Upper lobe of left lung (tissue), 6 donors: ENCODE measurements around the gene ZNF892. TPM values are rescaled to one million over a fixed set of nuclear protein-coding genes. Genes with fewer than 3 reads are reported as not detected.

ENCODE experiments used
- ATAC-seq, 2 donors: fragments of 200-7000 bp; cut with Tn5 transposase; one replicate each; pipeline ENCODE4 v1.9.1; 2022; ENCODE audit warnings: mild to moderate bottlenecking in 2 of 2, moderate library complexity in 2 of 2; ENCODE audit not compliant: low FRiP score in 2 of 2
- DNase-seq, 2 donors: peaks; one replicate each; pipeline ENCODE4 v3.0.0-alpha.2; 2019 to 2020
- H3K27ac ChIP-seq, 4 donors: fragments of 200-600 bp; sonication (generic); one replicate each; pipeline ENCODE4 v1.5.1; 2016 to 2019
- H3K27me3 ChIP-seq, 4 donors: fragments of 200-600 bp; sonication (generic); one replicate each; pipeline ENCODE4 v1.5.1; 2017 to 2019
- H3K36me3 ChIP-seq, 4 donors: fragments of 200-600 bp; sonication (generic); one replicate each; pipeline ENCODE4 v1.5.1; 2016 to 2019
- H3K4me1 ChIP-seq, 4 donors: fragments of 200-600 bp; sonication (generic); one replicate each; pipeline ENCODE4 v1.5.1; 2018 to 2019
- H3K4me3 ChIP-seq, 4 donors: fragments of 200-600 bp; sonication (generic); one replicate each; pipeline ENCODE4 v1.5.1; 2017 to 2019; ENCODE audit warnings: mild to moderate bottlenecking in 2 of 4, moderate library complexity in 1 of 4
- H3K9me3 ChIP-seq, 4 donors: fragments of 200-600 bp; sonication (generic); one replicate each; pipeline ENCODE4 v1.5.1; 2018 to 2019
- CTCF ChIP-seq, 6 experiments: fragments of 450-650 bp in 4 of 6; fragments of 200-600 bp in 2 of 6; sonication (generic) in 2 of 6; IDR thresholded peaks; one replicate each; pipeline ENCODE4 v1.5.1; 2016 to 2019; ENCODE audit warnings: antibody characterized with exemption in 6 of 6
- EP300 ChIP-seq, 4 donors: sonication (generic); formaldehyde crosslinking; IDR thresholded peaks; one replicate each; pipeline ENCODE4 v1.5.1; 2017; ENCODE audit warnings: antibody characterized with exemption in 4 of 4, control low read depth in 2 of 4
- POLR2A ChIP-seq, 4 donors: fragments of 450-650 bp; IDR thresholded peaks; one replicate each; pipeline ENCODE4 v1.5.1; 2016 to 2017; ENCODE audit warnings: antibody characterized with exemption in 4 of 4, mild to moderate bottlenecking in 2 of 4
- POLR2AphosphoS5 ChIP-seq, 2 donors: sonication (generic); formaldehyde crosslinking; IDR thresholded peaks; one replicate each; pipeline ENCODE4 v1.5.1; 2017; ENCODE audit warnings: antibody characterized with exemption in 2 of 2
- WGBS, 2 donors: methylation state at CpG; one replicate each; pipeline ENCODE4 v1.1.5; 2017 to 2018; 5-methylcytosine and 5-hydroxymethylcytosine counted together
- total RNA-seq, 6 donors: library from RNA; depleted of rRNA in 4 of 6; stranded (reverse); fragments of >200 nt in 4 of 6; gene quantifications; one replicate each; pipeline versions ENCODE4 v1.1.0 to v1.2.1, GENCODE V29; 2016 to 2021
- donor health status: DM: no; HTN: no; CAD: no; lungs with moderate emphysema.
- donor health status: DM: no; HTN: yes; CAD: no; lungs with severe emphysema.

The ZNF892 gene
- 10 to 100 TPM in 2 of 6 donors, 1 to 10 TPM in 4; 2.4 to 13.6 (median 4.4) TPM for total RNA-seq

DNA sequence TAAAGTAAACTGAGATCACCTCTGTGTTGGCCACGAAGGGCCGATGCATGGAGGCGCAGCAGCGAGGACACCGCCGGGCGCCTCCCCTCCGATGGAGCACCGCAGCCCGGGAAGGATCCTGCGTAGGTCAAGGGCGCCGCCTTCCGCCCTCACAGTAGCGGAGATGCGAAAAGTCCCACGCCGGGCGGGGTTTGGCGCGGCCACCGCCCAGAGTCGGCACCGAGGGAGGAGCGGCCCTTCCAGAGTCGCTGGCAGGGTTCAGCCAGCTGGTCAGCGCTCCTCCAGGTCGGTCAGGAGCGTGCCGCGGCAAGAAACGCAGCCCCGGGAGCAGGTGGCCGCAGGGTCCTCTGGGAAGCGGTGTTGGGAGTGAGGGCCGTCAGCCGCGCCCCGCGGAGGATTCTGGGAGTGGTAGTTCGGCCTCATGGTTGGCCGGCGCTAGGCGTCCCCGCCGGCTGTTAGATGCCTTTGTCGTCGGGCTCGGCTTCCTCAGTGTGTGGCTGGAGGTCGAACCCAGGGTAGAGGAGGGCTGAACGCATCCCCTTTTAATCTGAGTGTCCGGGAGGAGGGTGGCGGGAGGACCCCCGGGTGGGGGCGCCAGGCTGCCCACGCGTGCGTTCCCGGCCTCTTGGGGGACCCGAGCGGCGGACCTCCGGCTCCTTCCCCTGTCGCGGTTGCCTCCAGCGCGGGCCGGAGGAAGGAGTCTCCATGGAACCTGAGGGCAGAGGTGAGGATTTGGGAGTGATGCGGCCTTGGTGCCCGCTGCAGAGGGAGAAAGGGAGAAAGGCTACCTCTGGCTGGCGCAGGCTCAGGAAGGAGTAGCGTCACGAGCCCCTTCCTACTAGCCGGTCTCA lies at the start of gene ZNF892:
Gene ZNF892 (plus strand): TSS at position 411 of the 851 bp plus-strand sequence. CDS start 295 bp downstream, at position 706.
- 2% methylated on average over 62 of the region's 74 CpGs; no CpG with 5 or more reads in 1 of the 2 donors for WGBS, 2 donors
- TF ChIP-seq EP300 (IDR thresholded peaks at IDR 0.05) (no peak), CTCF (IDR thresholded peaks at IDR 0.05) (peak in 3 of 6 experiments; percentile 29 to 76 (median 38)), POLR2A (IDR thresholded peaks at IDR 0.05) (peak in 1 of 4 donors; percentile 73), POLR2AphosphoS5 (IDR thresholded peaks at IDR 0.05) (peak; percentile 49 to 82)
- H3K4me1 ChIP-seq: peaks cover 7 to 18% (median 15%) of the 10 kb centered on the region in 4 donors
- peak; percentile 92 to 96 for DNase-seq
- H3K27me3 ChIP-seq: no peaks in the 10 kb centered on the region
- H3K4me3 ChIP-seq: peak within 1 kb of the TSS; percentile 40 to 95 (median 75)
- peak within 1 kb of the TSS; percentile 85 to 92 (median 89) for H3K27ac ChIP-seq
- peak; percentile 98 to 99 for ATAC-seq
- peaks cover 2 to 23% (median 13%) of the 10 kb centered on the region in 4 donors for H3K36me3 ChIP-seq
- peaks cover 9 to 21% (median 15%) of the 10 kb centered on the region in 4 donors for H3K9me3 ChIP-seq

DNA sequence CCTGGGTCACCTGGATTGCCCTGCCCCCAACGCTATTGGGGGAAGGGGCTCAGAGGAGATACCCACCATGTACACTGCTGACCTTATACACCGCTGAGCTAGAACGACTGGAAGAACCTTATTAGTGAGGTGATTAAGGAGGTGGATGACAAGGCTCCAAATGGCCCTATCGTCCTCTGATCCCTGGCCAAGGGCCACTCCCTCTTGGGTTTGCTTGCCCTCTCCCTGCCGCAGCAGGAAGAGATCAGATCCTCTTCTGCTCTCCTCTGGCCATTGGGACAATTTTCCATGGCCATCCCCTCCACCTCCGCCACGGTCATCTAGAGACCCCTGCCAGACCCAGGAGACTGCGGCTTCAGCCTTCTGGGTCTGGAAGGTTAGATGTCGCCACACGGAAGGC lies 48.9 kb upstream of the ZNF892 start:
- peak overlapping the region; percentile 54 to 87 (median 64) for H3K4me3 ChIP-seq
- peaks cover 0 to 16% (median 5%) of the 10 kb centered on the region in 4 donors for H3K9me3 ChIP-seq
- DNase-seq: no peak
- no peak for ATAC-seq
- WGBS, 2 donors: 57 to 71% methylated on average over 7 to 10 of the region's 10 CpGs
- no peak for TF ChIP-seq POLR2AphosphoS5 (IDR thresholded peaks at IDR 0.05)
- no peak for TF ChIP-seq POLR2A (IDR thresholded peaks at IDR 0.05)
- TF ChIP-seq CTCF (IDR thresholded peaks at IDR 0.05): no peak
- TF ChIP-seq EP300 (IDR thresholded peaks at IDR 0.05): no peak
- H3K27me3 ChIP-seq: no peaks in the 10 kb centered on the region
- peaks cover 0 to 22% (median 16%) of the 10 kb centered on the region in 4 donors for H3K36me3 ChIP-seq
- H3K27ac ChIP-seq: no peak overlapping the region
- peaks cover 6 to 20% (median 10%) of the 10 kb centered on the region in 4 donors for H3K4me1 ChIP-seq

DNA sequence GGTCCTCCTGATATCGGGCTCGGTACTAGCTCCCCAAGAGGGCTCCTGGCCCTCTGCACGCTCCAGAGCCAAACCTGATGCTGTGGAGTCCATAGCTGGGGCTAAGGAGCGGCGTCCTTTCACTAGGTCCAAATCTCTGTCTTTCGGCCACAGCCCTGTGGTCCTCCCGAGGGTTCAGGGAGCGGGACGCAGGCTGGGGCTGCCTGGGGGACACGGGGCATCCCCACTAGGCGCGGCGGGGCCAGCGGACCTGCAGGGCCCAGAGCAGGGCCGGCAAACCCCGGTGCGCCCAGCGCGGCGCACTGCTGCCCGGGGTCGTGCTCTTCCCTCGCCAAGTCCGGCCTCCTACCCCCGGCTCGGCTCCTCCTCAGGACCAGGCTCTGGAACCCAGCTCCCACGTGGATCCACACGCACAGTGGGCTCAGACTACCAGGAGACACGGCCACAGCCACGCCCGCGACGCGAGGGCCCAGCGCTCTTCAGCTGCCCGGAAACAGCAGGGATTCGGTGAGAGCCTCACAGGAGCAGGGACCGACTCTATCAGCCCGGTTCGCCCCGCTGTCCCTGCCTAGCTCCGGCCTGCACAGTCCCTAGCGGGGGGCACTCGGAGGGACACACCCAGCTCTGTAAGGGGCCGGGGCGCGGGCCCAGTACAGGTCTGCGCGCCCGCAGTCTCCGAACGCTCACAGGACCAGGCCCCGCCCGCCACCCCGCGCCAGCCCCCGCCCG lies 48.3 kb upstream of the ZNF892 start:
- ATAC-seq (peak; percentile 69 to 76), DNase-seq (peak; percentile 40 to 90)
- 16 to 20% methylated on average over 1 to 5 of the region's 58 CpGs for WGBS, 2 donors
- Histone ChIP-seq H3K4me1 (peaks cover 6 to 24% (median 10%) of the 10 kb centered on the region in 4 donors), H3K27me3 (no peaks in the 10 kb centered on the region), H3K27ac (peak overlapping the region; percentile 73 to 87 (median 78)), H3K36me3 (peaks cover 0 to 20% (median 12%) of the 10 kb centered on the region in 4 donors), H3K4me3 (peak overlapping the region; percentile 54 to 87 (median 64)), H3K9me3 (peaks cover 0 to 10% (median 5%) of the 10 kb centered on the region in 4 donors)
- no peak for TF ChIP-seq CTCF (IDR thresholded peaks at IDR 0.05)

DNA sequence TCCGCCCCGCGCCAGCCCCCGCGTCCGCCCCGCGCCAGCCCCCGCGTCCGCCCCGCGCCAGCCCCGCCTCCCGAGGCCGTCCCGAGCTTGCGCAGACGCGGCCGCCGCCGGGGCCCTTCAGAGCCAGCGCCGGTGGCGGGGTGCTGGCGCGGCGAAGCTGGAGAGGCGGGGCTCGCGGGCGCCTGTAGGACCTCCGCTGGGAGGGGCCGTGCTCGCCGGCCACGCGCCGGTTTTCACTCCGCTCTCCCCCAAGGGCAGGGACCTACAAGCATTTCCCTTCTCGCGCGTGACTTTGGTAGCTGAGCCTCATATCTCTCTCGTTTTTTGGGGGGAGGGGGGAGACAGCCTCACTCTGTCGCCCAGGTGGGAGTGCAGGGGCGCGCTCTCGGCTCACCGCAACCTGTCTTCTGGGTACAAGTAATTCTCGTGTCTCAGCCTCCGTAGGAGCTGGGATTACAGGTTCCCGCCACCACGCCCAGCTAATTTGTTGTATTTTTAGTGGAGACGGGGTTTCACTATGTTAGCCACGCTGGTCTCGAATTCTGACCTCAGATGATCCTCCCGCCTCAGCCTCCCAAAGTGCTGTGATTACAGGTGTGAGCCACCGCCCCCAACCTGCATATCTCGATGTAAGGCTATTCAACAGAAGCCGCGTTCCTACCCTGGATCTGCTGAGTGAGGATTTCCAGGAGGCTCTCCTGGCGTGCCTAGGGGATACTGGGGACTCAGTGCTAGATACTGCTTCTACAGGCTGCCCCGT lies 47.5 kb upstream of the ZNF892 start, which contains the start of gene ZNF514:
Gene ZNF514 (minus strand): TSS at position 159 of the 760 bp plus-strand sequence. CDS start 6,595 bp downstream, outside the sequence.
- 22 to 39% methylated on average over 19 to 30 of the region's 64 CpGs for WGBS, 2 donors

More for the DNA sequence above, 47.5 kb upstream of the ZNF892 start, which contains the start of gene ZNF514:
- Histone ChIP-seq H3K36me3 (peaks cover 0 to 12% (median 7%) of the 10 kb centered on the region in 4 donors), H3K4me1 (peaks cover 14 to 31% (median 15%) of the 10 kb centered on the region in 4 donors), H3K4me3 (peak within 1 kb of the TSS; percentile 54 to 87 (median 64)), H3K27ac (peak within 1 kb of the TSS; percentile 73 to 87 (median 78)), H3K9me3 (peaks cover 0 to 7% (median 2%) of the 10 kb centered on the region in 4 donors), H3K27me3 (no peaks in the 10 kb centered on the region)
- ATAC-seq (peak; percentile 80 to 97), DNase-seq (peak; percentile 84 to 97)
- TF ChIP-seq POLR2A (IDR thresholded peaks at IDR 0.05): peak in 2 of 4 donors; percentile 12 to 27
- TF ChIP-seq CTCF (IDR thresholded peaks at IDR 0.05): no peak
- no peak for TF ChIP-seq EP300 (IDR thresholded peaks at IDR 0.05)
- peak in 1 of 2 donors; percentile 7 for TF ChIP-seq POLR2AphosphoS5 (IDR thresholded peaks at IDR 0.05)
